ENCODE results near the gene CCDC78.
A peak's percentile ranks its signal among the peaks of the same experiment; 100 is the strongest.

CCDC78 gene

GRCh38 chr16:739560-740458 lies 13.6 kb upstream of the CCDC78 start:
- DNase-seq (ENCODE audit: low read depth in 3 of 3): no peak

GRCh38 chr16:736936-737481 lies 10.8 kb upstream of the CCDC78 start:
- no peak for DNase-seq (ENCODE audit: low read depth in 3 of 3)

- no peak for DNase-seq (ENCODE audit: low read depth in 3 of 3)
Observed at GRCh38 chr16:735982-736453, 9.8 kb upstream of the CCDC78 start.

- DNase-seq (ENCODE audit: low read depth in 3 of 3): no peak
Observed at GRCh38 chr16:734981-735881, 9.0 kb upstream of the CCDC78 start.

- no peak for DNase-seq (ENCODE audit: low read depth in 3 of 3)
Observed at GRCh38 chr16:734208-734980, 8.2 kb upstream of the CCDC78 start.

- no peak for DNase-seq (ENCODE audit: low read depth in 3 of 3)
Observed at GRCh38 chr16:733382-734207, 7.4 kb upstream of the CCDC78 start.

GRCh38 chr16:732936-733335 lies 6.7 kb upstream of the CCDC78 start:
- DNase-seq (ENCODE audit: low read depth in 3 of 3): no peak

- DNase-seq (ENCODE audit: low read depth in 3 of 3): no peak
Observed at GRCh38 chr16:732332-732731, 6.1 kb upstream of the CCDC78 start.

GRCh38 chr16:730666-731509 lies 4.6 kb upstream of the CCDC78 start:
- DNase-seq (ENCODE audit: low read depth in 3 of 3): no peak

- DNase-seq (ENCODE audit: low read depth in 3 of 3): no peak
Observed at GRCh38 chr16:729768-730665, 3.8 kb upstream of the CCDC78 start.

GRCh38 chr16:728890-729744 lies 2.9 kb upstream of the CCDC78 start:
- no peak for DNase-seq (ENCODE audit: low read depth in 3 of 3)

GRCh38 chr16:728131-728889 lies 2.1 kb upstream of the CCDC78 start:
- peak in 1 of 3 experiments; percentile 44 for DNase-seq (ENCODE audit: low read depth in 3 of 3)

- DNase-seq (ENCODE audit: low read depth in 3 of 3): no peak
Observed at GRCh38 chr16:727291-727977, 1.2 kb upstream of the CCDC78 start.

- DNase-seq (ENCODE audit: low read depth in 3 of 3): no peak
Observed at GRCh38 chr16:726188-726437, 130 bp downstream of the CCDC78 start.

GRCh38 chr16:725463-726187 lies 618 bp downstream of the CCDC78 start:
- no peak for DNase-seq (ENCODE audit: low read depth in 3 of 3)

GRCh38 chr16:725041-725376 lies 1.2 kb downstream of the CCDC78 start:
- DNase-seq (ENCODE audit: low read depth in 3 of 3): no peak
